Forelimb muscle (tissue), 1 donor: ENCODE results near the gene ANKRD53. TPM values are rescaled to one million over a fixed set of nuclear protein-coding genes. Genes with fewer than 3 reads are reported as not detected.

Experiments used
- DNase-seq: peaks from one replicate; pipeline ENCODE4 v3.0.0-alpha.2; 2013; ENCODE audit warnings: low read depth
- polyA plus RNA-seq: library from polyadenylated mRNA; unstranded; fragments of 120-200 nt; gene quantifications from one replicate; pipeline ENCODE4 v1.2.1, GENCODE V29; 2013; ENCODE audit not compliant: insufficient read length

Gene ANKRD53
- polyA plus RNA-seq, 1 donor: 1.6 TPM

DNA sequence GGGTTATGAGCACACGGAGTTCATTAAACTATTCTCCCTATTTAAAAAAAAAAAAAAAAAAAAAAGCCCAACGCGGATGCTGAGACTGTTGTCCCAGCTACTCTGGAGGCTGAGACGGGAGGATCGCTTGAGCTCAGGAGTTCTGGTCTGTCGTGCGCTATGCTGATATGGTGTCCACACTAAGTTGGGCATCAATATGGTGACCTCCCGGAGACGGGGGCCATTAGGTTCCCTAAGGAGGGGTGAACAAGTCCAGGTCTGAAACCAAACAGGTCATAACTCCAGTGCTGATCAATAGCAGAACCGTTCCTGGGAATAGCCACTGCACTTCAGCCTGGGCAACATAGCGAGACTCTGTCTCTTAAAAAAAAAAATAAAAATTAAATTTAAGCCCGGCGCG, 12.9 kb upstream of the ANKRD53 start:
- DNase-seq: no peak

- no peak for DNase-seq
Observed at GRCh38 chr2:70966681-70967080, 11.7 kb upstream of the ANKRD53 start.

DNA sequence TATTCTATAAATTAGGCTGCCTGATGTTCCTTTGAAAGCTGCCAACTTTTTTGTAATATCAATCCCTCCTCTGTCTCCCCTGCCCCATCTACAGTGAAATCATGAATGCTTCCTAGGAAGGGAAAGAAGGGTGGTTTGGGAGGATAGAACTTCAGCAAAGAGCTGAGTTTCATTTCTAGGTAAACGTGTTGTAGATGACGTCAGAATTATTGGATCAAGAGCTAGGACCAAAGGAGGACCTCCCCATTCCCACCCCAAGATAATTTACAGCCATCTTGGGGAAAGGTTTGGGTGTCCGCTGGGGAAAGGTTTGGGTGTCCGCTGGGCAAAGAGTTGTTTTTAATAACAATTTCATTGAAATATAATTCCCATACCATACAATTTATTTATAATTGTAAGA, 11.2 kb upstream of the ANKRD53 start:
- no peak for DNase-seq

DNA sequence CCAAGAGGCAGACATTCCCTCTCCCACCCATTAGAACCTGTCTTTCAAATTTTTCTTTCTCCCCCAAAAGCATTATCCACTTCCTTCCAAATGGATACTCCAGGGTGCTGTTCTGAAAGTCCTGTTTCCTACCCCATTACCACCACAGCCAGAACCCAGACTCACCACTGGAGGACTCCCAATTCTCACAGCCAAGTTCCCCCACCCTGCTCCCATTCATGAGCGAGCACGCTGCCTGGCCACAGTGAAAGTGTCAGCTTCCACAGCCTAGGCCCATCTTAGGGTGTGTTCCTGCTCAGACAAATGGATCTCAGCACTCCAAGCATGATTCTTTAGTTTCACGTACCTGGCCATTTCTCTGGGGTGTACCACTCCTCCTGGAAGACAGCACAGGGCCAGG, 3.8 kb upstream of the ANKRD53 start:
- DNase-seq: no peak

- no peak for DNase-seq
Observed at GRCh38 chr2:70975237-70975636, 3.2 kb upstream of the ANKRD53 start.

DNA sequence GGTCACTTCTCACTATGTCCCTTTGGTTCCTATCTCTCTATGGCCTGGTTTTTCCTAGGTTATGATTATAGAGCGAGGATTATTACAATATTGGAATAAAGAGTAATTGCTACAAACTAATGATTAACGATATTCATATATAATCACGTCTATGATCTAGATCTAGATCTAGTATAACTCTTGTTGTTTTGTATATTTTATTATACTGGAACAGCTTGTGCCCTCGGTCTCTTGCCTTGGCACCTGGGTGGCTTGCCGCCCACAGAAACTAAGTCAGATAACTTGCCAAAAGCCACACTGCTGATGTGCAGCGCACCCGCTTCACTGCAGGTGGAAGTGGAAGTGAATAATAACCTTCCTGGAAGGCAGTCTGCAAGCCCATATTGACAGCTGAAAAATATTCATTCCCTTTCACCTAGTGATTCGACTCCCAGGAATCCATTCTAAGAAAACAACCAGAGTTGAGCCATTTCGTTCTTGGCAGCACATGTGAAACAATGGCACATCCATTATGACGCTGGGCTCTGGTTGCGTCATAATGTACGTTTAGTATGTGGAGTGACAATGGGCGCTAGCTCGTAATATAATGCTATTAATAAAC, 725 bp upstream of the ANKRD53 start:
- DNase-seq: no peak

- no peak for DNase-seq
Observed at GRCh38 chr2:70979180-70979488, 704 bp downstream of the ANKRD53 start.

GRCh38 chr2:70979626-70980025, 1.2 kb downstream of the ANKRD53 start:
- no peak for DNase-seq

GRCh38 chr2:70981421-70981820, 3.0 kb downstream of the ANKRD53 start:
- DNase-seq: no peak

GRCh38 chr2:70981866-70982810, 3.7 kb downstream of the ANKRD53 start:
- no peak for DNase-seq

DNA sequence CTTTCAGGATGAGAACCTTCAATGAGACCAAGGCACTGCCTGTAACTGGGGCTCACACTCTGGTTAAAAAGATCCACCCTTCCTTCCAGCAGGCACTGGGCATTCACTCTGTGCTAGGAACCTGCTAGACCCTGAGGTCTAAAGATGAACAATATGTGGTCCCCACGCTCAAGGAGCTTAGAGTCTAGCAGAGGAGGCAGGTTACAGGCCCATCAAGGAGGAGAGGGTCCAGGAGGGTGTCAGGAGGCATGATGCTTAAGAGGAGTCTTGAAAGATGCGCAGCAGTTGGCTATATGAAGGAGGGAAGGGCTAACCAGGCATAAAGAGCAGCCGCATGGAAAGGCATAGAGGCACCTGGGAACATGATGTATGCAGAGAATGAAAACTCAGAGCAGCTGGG, 4.5 kb downstream of the ANKRD53 start:
- DNase-seq: no peak

GRCh38 chr2:70983506-70984227, 5.2 kb downstream of the ANKRD53 start:
- no peak for DNase-seq

- DNase-seq: no peak
Observed at GRCh38 chr2:70984228-70984575, 5.8 kb downstream of the ANKRD53 start.

DNA sequence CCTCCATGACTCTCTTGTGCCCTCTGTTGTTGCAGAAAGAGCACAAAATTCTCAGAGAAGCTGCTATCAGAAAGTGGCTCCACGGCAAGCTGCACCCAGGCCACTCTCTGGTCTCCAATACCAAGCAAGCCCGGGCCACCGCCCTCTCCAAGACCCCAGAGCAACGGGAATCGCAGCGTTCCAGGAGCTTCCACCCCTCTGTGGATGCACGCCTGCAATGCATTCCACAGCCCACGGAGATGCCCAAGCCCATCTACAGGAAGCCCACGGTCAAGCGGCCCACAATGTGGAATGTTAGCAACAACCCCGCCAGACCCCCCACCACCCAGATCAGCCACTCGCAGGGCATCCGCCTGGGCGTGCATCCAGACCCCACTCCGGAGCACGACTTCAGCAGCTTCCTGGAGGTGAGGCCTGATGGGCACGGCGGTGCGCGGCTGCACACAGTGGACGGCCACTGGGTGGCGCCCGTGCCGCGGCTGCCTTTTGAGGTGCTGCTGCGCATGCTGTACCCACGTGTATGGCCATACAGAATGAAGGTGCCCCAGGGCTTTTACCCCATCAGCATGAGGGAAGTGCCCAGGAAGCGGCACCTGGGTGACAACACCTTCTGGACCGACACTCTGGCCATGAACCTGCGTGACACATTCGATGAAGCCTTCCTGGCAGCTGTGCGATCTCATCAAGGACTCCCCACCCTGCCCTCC, 6.3 kb downstream of the ANKRD53 start:
- DNase-seq: no peak

GRCh38 chr2:70985283-70985688, 6.9 kb downstream of the ANKRD53 start:
- DNase-seq: no peak

DNA sequence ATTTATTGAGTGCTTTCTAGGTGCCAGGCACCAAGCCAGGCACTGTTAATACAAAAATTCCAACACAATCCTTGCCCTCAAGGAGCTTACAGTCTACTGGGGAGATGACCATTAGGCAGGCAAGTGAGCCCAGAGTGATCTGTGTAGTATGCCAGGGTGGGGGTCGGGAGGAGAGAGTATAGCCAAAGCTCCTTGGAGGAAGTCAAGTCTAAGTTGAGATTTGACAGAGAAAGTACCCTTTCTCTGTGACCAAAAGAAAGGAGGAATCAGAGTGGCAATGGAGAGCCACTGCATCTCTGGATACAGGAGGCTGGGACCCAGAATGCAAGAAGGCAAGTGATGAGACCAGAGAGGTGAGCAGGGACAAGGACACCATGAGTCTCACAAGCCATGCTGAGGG, 7.5 kb downstream of the ANKRD53 start:
- no peak for DNase-seq

DNA sequence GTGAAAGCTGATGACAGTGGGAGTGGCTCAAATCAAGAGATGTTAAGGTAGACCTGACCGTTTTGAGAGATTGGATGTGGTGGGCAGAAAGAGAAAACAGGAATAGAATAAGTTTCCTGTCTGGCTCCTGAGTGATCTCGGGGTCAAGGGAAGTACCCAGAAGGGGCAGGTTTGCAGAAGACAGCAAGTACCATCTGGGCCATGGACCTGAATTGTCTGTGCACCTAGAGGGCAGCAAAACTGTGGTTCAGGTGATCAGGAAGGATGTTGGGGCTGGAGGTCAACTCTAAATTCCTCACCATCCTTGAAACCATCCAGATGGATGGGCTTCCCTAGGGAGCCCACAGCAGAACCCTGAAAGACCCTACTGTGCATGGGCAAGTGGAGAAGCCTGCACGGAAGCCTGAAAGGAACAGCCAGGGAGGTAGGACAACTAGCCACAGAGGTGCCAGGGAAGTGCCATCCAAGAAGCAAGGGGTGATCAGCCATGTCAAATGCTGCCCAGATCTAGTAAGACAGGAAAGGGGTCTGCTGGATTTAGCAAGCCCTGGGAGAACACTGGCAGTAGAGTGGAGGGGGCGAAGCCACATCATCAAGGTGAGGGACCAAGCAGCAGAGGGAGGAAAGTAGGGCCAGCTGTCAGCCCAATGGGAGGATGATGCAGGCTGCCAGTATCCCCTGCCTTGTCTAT, 8.2 kb downstream of the ANKRD53 start:
- no peak for DNase-seq

- no peak for DNase-seq
Observed at GRCh38 chr2:70987386-70987785, 9.0 kb downstream of the ANKRD53 start.

GRCh38 chr2:70988151-70988550, 9.7 kb downstream of the ANKRD53 start:
- DNase-seq: no peak

- DNase-seq: no peak
Observed at GRCh38 chr2:70988726-70989648, 10.6 kb downstream of the ANKRD53 start.

- DNase-seq: no peak
Observed at GRCh38 chr2:70990216-70990615, 11.8 kb downstream of the ANKRD53 start.
